ENCODE measurements around the gene PEX10. TPM values are rescaled to one million over a fixed set of nuclear protein-coding genes. Genes with fewer than 3 reads are reported as not detected.
"Not testable (repeated sequence)": the region's sequence is repeated elsewhere in the genome, so short reads cannot be mapped to it uniquely, and the experiment has no call there.

The PEX10 gene
- total and polyA plus RNA-seq, 8 donors, result 10.1 to 16.8 (median 12.2) TPM

DNA sequence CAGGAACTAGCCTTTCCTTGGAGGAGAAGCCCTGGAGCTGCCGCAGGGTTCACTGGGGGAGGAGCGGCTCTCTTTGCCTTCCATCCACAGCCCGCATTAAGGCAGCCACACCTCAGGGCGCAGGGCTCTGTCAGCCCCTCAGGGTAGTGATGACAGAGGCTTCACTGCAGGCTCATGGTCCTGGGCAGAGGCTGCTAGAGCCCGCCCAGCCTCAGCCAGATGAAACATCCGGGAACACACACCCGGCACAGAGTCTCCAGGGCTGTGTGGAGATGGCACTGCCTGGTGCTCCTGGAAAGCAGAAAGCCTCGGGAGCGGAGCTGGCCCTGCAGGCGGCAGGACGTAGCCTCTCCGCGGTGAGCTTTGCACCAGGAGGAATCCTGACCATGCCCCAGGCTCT is 29.4 kb upstream of the PEX10 start:
- intact Hi-C loops (cut with DNase I), result no loop called here

DNA sequence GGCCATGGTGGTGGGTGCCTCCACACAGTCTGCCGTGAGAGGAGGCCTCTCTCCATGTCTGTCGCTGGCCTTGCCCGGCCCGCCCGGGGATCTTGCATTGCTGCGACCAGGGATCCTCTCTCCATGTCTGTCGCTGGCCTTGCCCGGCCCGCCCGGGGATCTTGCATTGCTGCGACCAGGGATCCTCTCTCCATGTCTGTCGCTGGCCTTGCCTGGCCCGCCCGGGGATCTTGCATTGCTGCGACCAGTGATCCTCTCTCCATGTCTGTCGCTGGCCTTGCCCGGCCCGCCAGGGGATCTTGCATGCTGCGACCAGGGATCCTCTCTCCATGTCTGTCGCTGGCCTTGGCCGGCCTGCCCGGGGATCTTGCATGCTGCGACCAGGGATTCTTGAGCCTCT is 28.0 kb upstream of the PEX10 start:
- H3K36me3 ChIP-seq; intact Hi-C loops (cut with DNase I); H3K9me3 ChIP-seq; H3K4me1 ChIP-seq; H3K27me3 ChIP-seq; ATAC-seq; H3K27ac ChIP-seq; H3K4me3 ChIP-seq: not testable (repeated sequence)
- FAIRE-seq, result peak; percentile 20
- 69 to 78% methylated on average over 20 to 23 of the region's 23 CpGs for WGBS, 2 donors
- peak in 1 of 6 donors; percentile 89 for DNase-seq

More for the DNA sequence above, 29.4 kb upstream of the PEX10 start:
- DNase-seq (no peak), ATAC-seq (no peak), FAIRE-seq (no peak)
- no peaks in the 10 kb centered on the region for H3K36me3 ChIP-seq
- no peak overlapping the region for H3K4me3 ChIP-seq
- TF ChIP-seq, protein P1, sequence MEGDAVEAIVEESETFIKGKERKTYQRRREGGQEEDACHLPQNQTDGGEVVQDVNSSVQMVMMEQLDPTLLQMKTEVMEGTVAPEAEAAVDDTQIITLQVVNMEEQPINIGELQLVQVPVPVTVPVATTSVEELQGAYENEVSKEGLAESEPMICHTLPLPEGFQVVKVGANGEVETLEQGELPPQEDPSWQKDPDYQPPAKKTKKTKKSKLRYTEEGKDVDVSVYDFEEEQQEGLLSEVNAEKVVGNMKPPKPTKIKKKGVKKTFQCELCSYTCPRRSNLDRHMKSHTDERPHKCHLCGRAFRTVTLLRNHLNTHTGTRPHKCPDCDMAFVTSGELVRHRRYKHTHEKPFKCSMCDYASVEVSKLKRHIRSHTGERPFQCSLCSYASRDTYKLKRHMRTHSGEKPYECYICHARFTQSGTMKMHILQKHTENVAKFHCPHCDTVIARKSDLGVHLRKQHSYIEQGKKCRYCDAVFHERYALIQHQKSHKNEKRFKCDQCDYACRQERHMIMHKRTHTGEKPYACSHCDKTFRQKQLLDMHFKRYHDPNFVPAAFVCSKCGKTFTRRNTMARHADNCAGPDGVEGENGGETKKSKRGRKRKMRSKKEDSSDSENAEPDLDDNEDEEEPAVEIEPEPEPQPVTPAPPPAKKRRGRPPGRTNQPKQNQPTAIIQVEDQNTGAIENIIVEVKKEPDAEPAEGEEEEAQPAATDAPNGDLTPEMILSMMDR (IDR thresholded peaks at IDR 0.05), result no peak
- H3K9me3 ChIP-seq, result no peaks in the 10 kb centered on the region
- H3K27ac ChIP-seq, result no peak overlapping the region
- no peaks in the 10 kb centered on the region for H3K4me1 ChIP-seq
- peaks cover 0 to 7% (median 0%) of the 10 kb centered on the region in 4 donors for H3K27me3 ChIP-seq
- WGBS, 2 donors, result 43 to 44% methylated on average over 12 to 13 of the region's 13 CpGs

DNA sequence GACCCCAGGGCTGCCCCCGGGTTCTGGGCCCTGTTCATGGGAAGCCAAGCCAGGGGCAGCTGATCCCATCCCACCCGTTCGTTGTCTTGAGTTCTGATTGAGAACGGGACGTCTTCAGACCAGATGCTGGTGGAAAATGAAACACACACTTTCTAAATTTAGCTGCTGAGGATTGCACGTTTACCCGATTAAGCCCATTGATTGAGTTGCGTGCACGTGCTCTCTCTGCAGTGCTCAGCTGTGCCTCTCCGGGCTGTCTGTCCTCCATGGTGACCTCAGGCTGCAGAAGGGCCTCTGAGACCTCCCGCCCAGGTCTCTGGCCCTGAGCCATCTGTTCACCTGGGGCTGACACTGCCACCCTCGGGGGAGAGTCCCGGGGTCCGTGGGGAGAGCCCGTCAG is 27.0 kb upstream of the PEX10 start:
- H3K27ac ChIP-seq, result no peak overlapping the region
- DNase-seq (no peak), FAIRE-seq (no peak), ATAC-seq (no peak)
- H3K9me3 ChIP-seq, result no peaks in the 10 kb centered on the region
- 37 to 38% methylated on average over 15 of the region's 15 CpGs for WGBS, 2 donors
- H3K4me3 ChIP-seq, result no peak overlapping the region
- peaks cover 0 to 7% (median 0%) of the 10 kb centered on the region in 4 donors for H3K27me3 ChIP-seq
- no peaks in the 10 kb centered on the region for H3K4me1 ChIP-seq
- no peaks in the 10 kb centered on the region for H3K36me3 ChIP-seq
- intact Hi-C loops (cut with DNase I), result no loop called here
- TF ChIP-seq, protein P1 (IDR thresholded peaks at IDR 0.05), result no peak

DNA sequence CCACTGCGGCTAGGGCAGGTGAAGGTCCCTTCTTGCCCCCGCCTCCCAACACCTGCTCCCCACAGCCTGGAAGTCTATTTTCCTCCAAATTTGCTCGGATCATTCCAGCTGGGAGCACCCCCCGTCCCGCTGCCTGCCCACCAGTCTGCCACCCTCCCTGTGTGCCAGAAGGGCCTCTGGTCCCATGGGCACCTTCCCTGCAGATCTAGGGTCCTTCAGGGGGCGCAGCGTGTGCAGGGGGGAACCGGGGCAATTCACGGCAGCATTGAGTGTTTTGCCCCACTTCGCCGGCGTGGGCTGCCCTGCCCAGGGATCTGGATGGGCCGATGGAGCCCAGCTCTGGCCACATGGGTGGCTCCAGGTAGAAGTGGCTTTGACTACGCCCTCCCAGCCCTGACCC is 26.3 kb upstream of the PEX10 start:
- ATAC-seq, result no peak
- H3K4me3 ChIP-seq, result no peak overlapping the region
- peaks cover 0 to 7% (median 0%) of the 10 kb centered on the region in 4 donors for H3K27me3 ChIP-seq
- DNase-seq, result no peak
- H3K4me1 ChIP-seq, result no peaks in the 10 kb centered on the region
- H3K9me3 ChIP-seq, result no peaks in the 10 kb centered on the region
- H3K36me3 ChIP-seq, result no peaks in the 10 kb centered on the region
- whole genome bisulfite sequencing, 2 donors, result 72 to 73% methylated on average over 14 of the region's 14 CpGs
- TF ChIP-seq, protein P1 (IDR thresholded peaks at IDR 0.05), result no peak
- FAIRE-seq, result no peak
- no peak overlapping the region for H3K27ac ChIP-seq
- intact Hi-C loops (cut with DNase I), result no loop called here

DNA sequence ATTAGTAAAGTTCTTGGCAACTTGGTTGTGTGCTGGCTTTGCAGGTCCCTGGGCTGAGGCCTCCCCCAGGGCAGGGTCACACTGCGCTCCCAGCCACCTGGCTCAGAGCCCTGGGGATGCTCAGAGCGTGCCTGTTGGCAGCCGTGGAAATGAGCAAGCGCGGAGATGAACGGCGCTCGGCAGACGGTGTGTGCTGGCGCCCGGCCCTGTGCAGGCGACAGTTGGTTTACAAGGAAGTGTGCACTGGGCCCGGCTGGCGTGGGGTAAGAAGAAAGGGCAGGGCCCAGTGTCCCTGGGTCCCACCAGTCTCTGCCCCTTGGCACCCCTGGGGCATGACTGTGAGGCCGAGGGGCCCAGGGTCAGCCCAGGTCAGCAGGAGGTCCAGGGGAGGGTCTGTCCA is 25.7 kb upstream of the PEX10 start:
- H3K9me3 ChIP-seq, result no peaks in the 10 kb centered on the region
- H3K27me3 ChIP-seq, result peaks cover 0 to 5% (median 0%) of the 10 kb centered on the region in 4 donors
- DNase-seq (no peak), FAIRE-seq (no peak), ATAC-seq (no peak)
- TF ChIP-seq, protein P1 (IDR thresholded peaks at IDR 0.05), result no peak
- H3K4me1 ChIP-seq, result no peaks in the 10 kb centered on the region
- intact Hi-C loops (cut with DNase I), result no loop called here
- no peak overlapping the region for H3K4me3 ChIP-seq
- WGBS, 2 donors, result 65 to 74% methylated on average over 15 of the region's 15 CpGs
- no peak overlapping the region for H3K27ac ChIP-seq
- no peaks in the 10 kb centered on the region for H3K36me3 ChIP-seq

Measured in pancreas (tissue), 10 donors.